Measurements from ENCODE around the gene TACR3.

- TF ChIP-seq CTCF (IDR thresholded peaks at IDR 0.05): no peak
- TF ChIP-seq POLR2A (IDR thresholded peaks at IDR 0.05): no peak
Measured at GRCh38 chr4:103673983-103674382, 45.8 kb downstream of the TACR3 start.
